BLaER1 treated with 17β-estradiol and CSF1 and Interleukin-3, amounts not matched to agents 10 nM and 100 nM (cell line): ENCODE results near the gene KRT86.
"Not testable (repeated sequence)": the region's sequence is repeated elsewhere in the genome, so short reads cannot be mapped to it uniquely, and the experiment has no call there.

ENCODE experiments used
- H3K27ac ChIP-seq, 11 experiments: shearing (Covaris generic); formaldehyde crosslinking; 2 replicates each; pipeline ENCODE4 v1.8.1; 2022
- H3K27me3 ChIP-seq, 11 experiments: shearing (Covaris generic); formaldehyde crosslinking; 2 replicates each; pipeline ENCODE4 v1.8.1; 2022
- H3K36me3 ChIP-seq, 11 experiments: shearing (Covaris generic); formaldehyde crosslinking; 2 replicates each; pipeline ENCODE4 v1.8.1; 2022
- H3K4me1 ChIP-seq, 10 experiments: shearing (Covaris generic); formaldehyde crosslinking; 2 replicates each; pipeline ENCODE4 v1.8.1; 2022
- H3K4me2 ChIP-seq, 11 experiments: shearing (Covaris generic); formaldehyde crosslinking; 2 replicates each; pipeline ENCODE4 v1.8.1; 2022
- H3K4me3 ChIP-seq, 10 experiments: shearing (Covaris generic); formaldehyde crosslinking; 2 replicates each; pipeline ENCODE4 v1.8.1; 2022
- H3K9ac ChIP-seq, 11 experiments: shearing (Covaris generic); formaldehyde crosslinking; 2 replicates each; pipeline ENCODE4 v1.8.1; 2022
- H3K9me3 ChIP-seq, 11 experiments: shearing (Covaris generic); formaldehyde crosslinking; replicated peaks in 1 of 11; 2 replicates each; pipeline ENCODE4 v1.8.1; 2022
- H4K20me1 ChIP-seq, 11 experiments: shearing (Covaris generic); formaldehyde crosslinking; 2 replicates each; pipeline ENCODE4 v1.8.1; 2022
- Cebpa-rat ChIP-seq, 11 experiments: shearing (Covaris generic); IDR thresholded peaks; 2 replicates each; pipeline ENCODE4 v1.8.1; 2022

The KRT86 gene

GRCh38 chr12:52280796-52281560 lies 6.5 kb downstream of the KRT86 start:
- Histone ChIP-seq H3K36me3 (no peaks in the 10 kb centered on the region), H3K27ac (no peak overlapping the region), H3K4me2 (peak overlapping the region in 10 of 11 experiments; percentile 17 to 81 (median 42); a peak in 17 of 22 replicates), H3K9me3 (no peaks in the 10 kb centered on the region), H3K4me1 (peaks cover 0 to 61% (median 25%) of the 10 kb centered on the region in 10 experiments; a peak in 16 of 20 replicates), H3K4me3 (no peak overlapping the region), H3K9ac (no peak overlapping the region), H3K27me3 (peaks cover 0 to 9% (median 5%) of the 10 kb centered on the region in 11 experiments; a peak in 10 of 22 replicates), H4K20me1 (no peaks in the 10 kb centered on the region)
- TF ChIP-seq Cebpa-rat (IDR thresholded peaks at IDR 0.05), result no peak

- Histone ChIP-seq H3K4me3 (no peak overlapping the region), H3K4me2 (no peak overlapping the region), H3K9ac (no peak overlapping the region), H3K9me3 (no peaks in the 10 kb centered on the region), H3K4me1 (peaks cover 6 to 76% (median 32%) of the 10 kb centered on the region in 10 experiments), H4K20me1 (no peaks in the 10 kb centered on the region), H3K27me3 (no peaks in the 10 kb centered on the region), H3K27ac (no peak overlapping the region), H3K36me3 (no peaks in the 10 kb centered on the region)
- no peak for TF ChIP-seq Cebpa-rat (IDR thresholded peaks at IDR 0.05)
These were observed 10.2 kb downstream of the KRT86 start for GRCh38 chr12:52284562-52285171.

GRCh38 chr12:52285172-52285745 lies 10.8 kb downstream of the KRT86 start:
- TF ChIP-seq Cebpa-rat (IDR thresholded peaks at IDR 0.05), result no peak
- Histone ChIP-seq H3K4me1 (peaks cover 6 to 70% (median 29%) of the 10 kb centered on the region in 10 experiments), H4K20me1 (no peaks in the 10 kb centered on the region), H3K36me3 (no peaks in the 10 kb centered on the region), H3K9me3 (no peaks in the 10 kb centered on the region), H3K27ac (no peak overlapping the region), H3K27me3 (no peaks in the 10 kb centered on the region), H3K9ac (no peak overlapping the region), H3K4me2 (peak overlapping the region in 2 of 11 experiments; percentile 52 to 85; a peak in 6 of 22 replicates), H3K4me3 (no peak overlapping the region)

GRCh38 chr12:52285851-52286530 lies 11.5 kb downstream of the KRT86 start:
- TF ChIP-seq Cebpa-rat (IDR thresholded peaks at IDR 0.05), result no peak
- Histone ChIP-seq H3K9me3 (no peaks in the 10 kb centered on the region), H3K9ac (no peak overlapping the region), H3K27ac (peak overlapping the region in 1 of 11 experiments; percentile 29; a peak in 1 of 22 replicates), H3K4me1 (peaks cover 6 to 63% (median 22%) of the 10 kb centered on the region in 10 experiments), H3K27me3 (no peaks in the 10 kb centered on the region), H3K36me3 (no peaks in the 10 kb centered on the region), H4K20me1 (no peaks in the 10 kb centered on the region), H3K4me2 (peak overlapping the region in 3 of 11 experiments; percentile 32 to 85 (median 52); a peak in 5 of 22 replicates), H3K4me3 (no peak overlapping the region)

- H3K9me3 ChIP-seq, H3K9ac ChIP-seq, H4K20me1 ChIP-seq, H3K27ac ChIP-seq, H3K4me3 ChIP-seq, H3K27me3 ChIP-seq, H3K36me3 ChIP-seq: not testable (repeated sequence)
- Histone ChIP-seq H3K4me1 (peaks cover 6 to 51% (median 18%) of the 10 kb centered on the region in 10 experiments), H3K4me2 (peak overlapping the region in 6 of 11 experiments; percentile 63 to 94 (median 81); a peak in 8 of 22 replicates)
These were observed 12.7 kb downstream of the KRT86 start for GRCh38 chr12:52286857-52287785.

- peaks cover 6 to 45% (median 18%) of the 10 kb centered on the region in 10 experiments for H3K4me1 ChIP-seq
- H4K20me1 ChIP-seq, H3K36me3 ChIP-seq, H3K27me3 ChIP-seq, H3K9me3 ChIP-seq: not testable (repeated sequence)
- peak overlapping the region in 1 of 10 experiments; percentile 50; a peak in 2 of 20 replicates for H3K4me3 ChIP-seq
- peak overlapping the region in 6 of 11 experiments; percentile 21 to 59 (median 38); a peak in 8 of 22 replicates for H3K9ac ChIP-seq
- peak overlapping the region in 8 of 11 experiments; percentile 47 to 80 (median 69); a peak in 14 of 22 replicates for H3K27ac ChIP-seq
- H3K4me2 ChIP-seq, result peak overlapping the region; percentile 24 to 94 (median 77); a peak in 20 of 22 replicates
These were observed 13.7 kb downstream of the KRT86 start for GRCh38 chr12:52287816-52288805.

- H3K9ac ChIP-seq, H3K4me3 ChIP-seq, H4K20me1 ChIP-seq, H3K27ac ChIP-seq, H3K27me3 ChIP-seq, H3K4me2 ChIP-seq, H3K36me3 ChIP-seq, H3K9me3 ChIP-seq: not testable (repeated sequence)
- peaks cover 8 to 56% (median 27%) of the 10 kb centered on the region in 10 experiments for H3K4me1 ChIP-seq
These were observed 16.2 kb downstream of the KRT86 start for GRCh38 chr12:52290483-52291134.
